ENCODE results near the gene DMBT1. TPM values are rescaled to one million over a fixed set of nuclear protein-coding genes. Genes with fewer than 3 reads are reported as not detected.

DMBT1 gene
- total RNA-seq, 1 donor from 2014 or later, result 0.49 TPM

DNA sequence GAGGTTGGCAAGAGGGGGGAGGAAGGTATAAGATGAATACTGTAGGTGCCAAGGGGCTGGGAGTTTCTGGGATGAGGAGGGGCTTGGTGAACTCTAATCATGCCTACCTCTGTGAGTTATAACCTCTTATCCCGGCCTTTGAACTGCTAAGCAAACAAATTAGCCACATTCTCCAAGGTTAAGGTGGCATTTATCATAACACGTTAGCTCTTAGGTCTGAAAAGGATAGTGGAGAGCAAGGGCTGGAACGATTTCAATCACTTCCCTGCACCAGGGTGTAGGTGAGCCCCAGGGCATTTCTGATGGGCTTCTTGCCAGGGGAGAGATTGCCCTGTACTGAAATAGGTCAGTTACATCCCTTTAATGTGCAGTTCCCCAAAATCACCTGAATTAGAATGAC lies 28.6 kb upstream of the DMBT1 start:
- TF ChIP-seq, protein P1, sequence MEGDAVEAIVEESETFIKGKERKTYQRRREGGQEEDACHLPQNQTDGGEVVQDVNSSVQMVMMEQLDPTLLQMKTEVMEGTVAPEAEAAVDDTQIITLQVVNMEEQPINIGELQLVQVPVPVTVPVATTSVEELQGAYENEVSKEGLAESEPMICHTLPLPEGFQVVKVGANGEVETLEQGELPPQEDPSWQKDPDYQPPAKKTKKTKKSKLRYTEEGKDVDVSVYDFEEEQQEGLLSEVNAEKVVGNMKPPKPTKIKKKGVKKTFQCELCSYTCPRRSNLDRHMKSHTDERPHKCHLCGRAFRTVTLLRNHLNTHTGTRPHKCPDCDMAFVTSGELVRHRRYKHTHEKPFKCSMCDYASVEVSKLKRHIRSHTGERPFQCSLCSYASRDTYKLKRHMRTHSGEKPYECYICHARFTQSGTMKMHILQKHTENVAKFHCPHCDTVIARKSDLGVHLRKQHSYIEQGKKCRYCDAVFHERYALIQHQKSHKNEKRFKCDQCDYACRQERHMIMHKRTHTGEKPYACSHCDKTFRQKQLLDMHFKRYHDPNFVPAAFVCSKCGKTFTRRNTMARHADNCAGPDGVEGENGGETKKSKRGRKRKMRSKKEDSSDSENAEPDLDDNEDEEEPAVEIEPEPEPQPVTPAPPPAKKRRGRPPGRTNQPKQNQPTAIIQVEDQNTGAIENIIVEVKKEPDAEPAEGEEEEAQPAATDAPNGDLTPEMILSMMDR (IDR thresholded peaks at IDR 0.05; ENCODE audit: unreplicated experiment), result no peak
- H3K9me3 Mint-ChIP-seq (ENCODE audit: unreplicated experiment), result no peaks in the 10 kb centered on the region
- H3K27ac Mint-ChIP-seq (ENCODE audit: unreplicated experiment), result no peak overlapping the region
- no peaks in the 10 kb centered on the region for H3K36me3 Mint-ChIP-seq (ENCODE audit: low read depth, unreplicated experiment)
- DNase-seq (ENCODE audit: low spot score), result no peak
- no peaks in the 10 kb centered on the region for H3K4me1 Mint-ChIP-seq (ENCODE audit: unreplicated experiment)
- no peak overlapping the region for H3K4me3 Mint-ChIP-seq (ENCODE audit: unreplicated experiment)
- H3K27me3 Mint-ChIP-seq (ENCODE audit: unreplicated experiment), result no peaks in the 10 kb centered on the region

DNA sequence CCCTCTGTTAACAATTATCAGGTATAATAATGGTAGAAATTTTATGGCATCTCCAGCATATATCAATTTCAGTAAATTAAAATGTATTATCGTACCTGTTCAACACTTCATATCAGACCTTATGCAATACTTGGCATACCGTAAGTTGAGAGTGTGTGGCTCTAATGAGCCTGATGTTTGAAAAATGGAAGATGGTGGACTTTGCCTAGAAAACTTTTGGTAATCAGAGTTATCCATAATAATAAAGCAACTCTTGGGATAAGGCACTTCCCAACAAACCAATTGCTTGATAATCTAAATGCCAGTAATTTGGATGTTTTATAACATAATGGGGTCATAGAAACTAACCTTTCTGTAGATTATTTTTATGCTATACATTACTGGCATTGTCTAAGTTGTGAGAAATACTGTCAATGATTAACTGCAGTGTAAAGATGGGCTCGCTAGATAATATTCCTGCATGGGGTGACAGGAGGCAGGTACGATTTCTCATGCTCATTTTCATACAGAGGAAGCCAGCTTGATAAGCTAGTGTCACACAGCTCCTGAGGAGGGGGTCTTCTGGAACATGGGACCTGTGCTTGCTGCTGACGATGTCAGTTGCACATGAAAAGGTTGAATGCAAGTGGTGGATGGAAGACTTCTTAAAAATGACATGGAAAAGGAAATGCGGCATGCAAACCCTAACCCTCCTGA lies 27.8 kb upstream of the DMBT1 start:
- DNase-seq (ENCODE audit: low spot score), result no peak
- Mint-ChIP-seq H3K4me1 (ENCODE audit: unreplicated experiment) (no peaks in the 10 kb centered on the region), H3K27ac (ENCODE audit: unreplicated experiment) (no peak overlapping the region), H3K27me3 (ENCODE audit: unreplicated experiment) (no peaks in the 10 kb centered on the region), H3K36me3 (ENCODE audit: low read depth, unreplicated experiment) (no peaks in the 10 kb centered on the region), H3K9me3 (ENCODE audit: unreplicated experiment) (no peaks in the 10 kb centered on the region), H3K4me3 (ENCODE audit: unreplicated experiment) (no peak overlapping the region)
- TF ChIP-seq, protein P1 (IDR thresholded peaks at IDR 0.05; ENCODE audit: unreplicated experiment), result no peak

DNA sequence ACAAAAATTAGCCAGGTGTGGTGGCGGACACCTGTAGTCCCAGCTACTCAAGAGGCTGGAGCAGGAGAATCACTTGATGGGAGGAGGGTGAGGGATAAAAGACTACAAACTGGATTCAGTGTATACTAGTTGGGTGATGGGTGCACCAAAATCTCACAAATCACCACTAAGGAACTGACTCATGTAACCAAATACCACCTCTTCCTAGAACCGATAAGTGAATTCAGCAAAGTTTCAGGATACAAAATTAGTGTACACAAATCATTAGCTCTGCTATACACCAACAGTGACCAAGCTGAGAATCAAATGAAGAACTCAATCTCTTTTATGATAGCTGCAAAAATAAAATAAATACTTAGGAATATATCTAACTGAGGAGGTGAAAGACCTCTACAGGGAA lies 23.0 kb upstream of the DMBT1 start:
- DNase-seq (ENCODE audit: low spot score), result no peak
- no peaks in the 10 kb centered on the region for H3K4me1 Mint-ChIP-seq (ENCODE audit: unreplicated experiment)
- no peaks in the 10 kb centered on the region for H3K9me3 Mint-ChIP-seq (ENCODE audit: unreplicated experiment)
- no peaks in the 10 kb centered on the region for H3K27me3 Mint-ChIP-seq (ENCODE audit: unreplicated experiment)
- H3K27ac Mint-ChIP-seq (ENCODE audit: unreplicated experiment), result no peak overlapping the region
- no peaks in the 10 kb centered on the region for H3K36me3 Mint-ChIP-seq (ENCODE audit: low read depth, unreplicated experiment)
- TF ChIP-seq, protein P1 (IDR thresholded peaks at IDR 0.05; ENCODE audit: unreplicated experiment), result no peak
- no peak overlapping the region for H3K4me3 Mint-ChIP-seq (ENCODE audit: unreplicated experiment)

DNA sequence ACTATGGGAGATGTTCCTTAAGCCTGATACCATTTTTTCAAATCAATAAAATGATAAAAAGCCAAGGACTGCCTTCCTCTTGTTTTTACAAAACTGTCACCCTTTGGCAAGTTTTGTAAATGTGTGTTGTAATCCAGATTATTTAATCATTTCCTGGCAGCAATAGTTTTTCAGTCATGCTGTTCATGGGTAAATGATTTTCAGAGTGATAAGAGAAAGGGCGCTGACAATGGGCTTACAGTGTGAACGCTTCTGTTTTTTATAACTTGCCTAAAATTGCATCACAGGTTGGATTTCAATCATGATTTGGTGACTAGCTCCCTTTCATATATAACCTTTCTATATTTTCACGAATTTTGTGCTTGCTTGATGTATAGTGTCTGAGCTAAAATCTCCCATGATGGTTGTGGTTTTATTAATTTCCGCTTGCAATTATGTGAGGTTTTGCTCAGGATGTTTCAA lies 19.0 kb upstream of the DMBT1 start:
- H3K27ac Mint-ChIP-seq (ENCODE audit: unreplicated experiment), result no peak overlapping the region
- no peaks in the 10 kb centered on the region for H3K9me3 Mint-ChIP-seq (ENCODE audit: unreplicated experiment)
- no peak for DNase-seq (ENCODE audit: low spot score)
- H3K4me3 Mint-ChIP-seq (ENCODE audit: unreplicated experiment), result no peak overlapping the region
- H3K27me3 Mint-ChIP-seq (ENCODE audit: unreplicated experiment), result no peaks in the 10 kb centered on the region
- TF ChIP-seq, protein P1 (IDR thresholded peaks at IDR 0.05; ENCODE audit: unreplicated experiment), result no peak
- H3K36me3 Mint-ChIP-seq (ENCODE audit: low read depth, unreplicated experiment), result no peaks in the 10 kb centered on the region
- no peaks in the 10 kb centered on the region for H3K4me1 Mint-ChIP-seq (ENCODE audit: unreplicated experiment)

DNA sequence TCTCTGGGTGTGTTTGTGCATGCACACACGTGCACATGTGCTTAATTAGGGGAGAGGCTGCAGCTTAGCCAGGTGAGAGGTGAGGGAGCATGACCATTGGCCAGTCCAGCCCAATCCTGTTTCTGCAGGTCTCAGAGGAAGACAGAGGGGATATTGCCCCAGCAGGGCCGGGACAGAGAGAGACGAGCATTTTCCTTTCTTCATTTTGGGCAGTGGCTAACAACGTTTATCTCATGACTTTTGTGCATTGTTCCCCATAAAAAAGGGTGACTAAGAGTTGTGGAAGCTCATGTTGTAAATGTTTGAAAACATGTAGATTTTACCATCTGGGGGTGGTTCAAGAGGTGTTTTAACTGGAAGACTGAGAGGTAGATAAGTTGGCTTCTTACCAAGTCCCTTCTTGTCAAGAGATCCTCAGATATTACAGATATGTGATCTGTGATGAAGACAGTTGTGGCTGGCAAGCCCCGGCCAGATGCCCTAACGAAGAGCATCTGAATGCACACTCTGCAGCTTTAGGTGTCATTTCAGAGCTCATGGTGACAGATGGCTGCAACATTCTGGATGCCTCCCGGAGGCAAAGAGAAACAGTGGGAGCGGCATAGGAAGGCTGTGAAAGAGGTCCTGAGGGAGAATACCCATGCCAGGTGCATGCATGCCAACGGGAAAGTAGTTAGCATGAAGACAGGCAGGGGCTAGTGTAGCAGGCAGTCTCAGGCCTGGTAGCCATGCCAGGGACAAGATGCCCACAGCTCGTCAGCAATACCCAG lies 16.7 kb upstream of the DMBT1 start:
- H3K4me1 Mint-ChIP-seq (ENCODE audit: unreplicated experiment), result no peaks in the 10 kb centered on the region
- TF ChIP-seq, protein P1 (IDR thresholded peaks at IDR 0.05; ENCODE audit: unreplicated experiment), result no peak
- H3K9me3 Mint-ChIP-seq (ENCODE audit: unreplicated experiment), result no peaks in the 10 kb centered on the region
- DNase-seq (ENCODE audit: low spot score), result no peak
- no peak overlapping the region for H3K4me3 Mint-ChIP-seq (ENCODE audit: unreplicated experiment)
- H3K36me3 Mint-ChIP-seq (ENCODE audit: low read depth, unreplicated experiment), result no peaks in the 10 kb centered on the region
- H3K27ac Mint-ChIP-seq (ENCODE audit: unreplicated experiment), result no peak overlapping the region
- H3K27me3 Mint-ChIP-seq (ENCODE audit: unreplicated experiment), result no peaks in the 10 kb centered on the region

All from endothelial cell (in vitro differentiated cells).